ENCODE results near the gene MAD1L1. TPM values are rescaled to one million over a fixed set of nuclear protein-coding genes. Genes with fewer than 3 reads are reported as not detected.

Gene MAD1L1
- total RNA-seq, 1 experiment from 2014 or later: 38.5 TPM

DNA sequence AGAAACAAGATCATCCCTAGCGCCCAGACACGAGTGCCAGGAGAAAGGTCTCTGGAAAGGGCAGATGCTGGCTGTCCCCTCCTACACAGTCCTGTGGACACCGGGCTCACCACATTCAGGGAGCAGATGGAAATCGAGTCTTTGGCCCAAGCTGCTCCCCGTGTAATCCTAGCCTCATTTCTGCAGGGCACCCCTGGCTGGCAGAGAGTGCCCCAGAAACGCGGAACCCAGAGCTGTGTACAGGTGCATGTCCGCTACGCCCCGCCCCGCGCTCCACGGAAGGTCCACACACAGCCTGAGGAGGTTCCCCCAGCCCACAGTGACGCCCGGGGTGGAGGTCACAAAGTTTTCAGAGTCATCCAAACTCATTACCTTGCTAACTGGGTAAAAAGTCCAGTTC, 202.8 kb downstream of the MAD1L1 start:
- no peak overlapping the region for H3K27ac ChIP-seq (ENCODE audit: low read depth, low read length)
- TF ChIP-seq ELF1 (IDR thresholded peaks at IDR 0.05; ENCODE audit: borderline replicate concordance, low read depth): no peak
- no peaks in the 10 kb centered on the region for H3K27me3 ChIP-seq (ENCODE audit: insufficient read depth, low read length)
- ATAC-seq (no peak), DNase-seq (ENCODE audit: low read depth, low spot score) (no peak)
- H4K20me1 ChIP-seq (ENCODE audit: insufficient read depth): no peaks in the 10 kb centered on the region
- H2AFZ ChIP-seq (ENCODE audit: low read depth, low read length, poor library complexity, severe bottlenecking): no peak overlapping the region
- no peak overlapping the region for H3K4me3 ChIP-seq (replicated peaks in 1 of 2; ENCODE audit: low read depth in 1 of 2, low read length in 2 of 2)
- peaks cover 13 to 20% of the 10 kb centered on the region in 2 experiments; a peak in 3 of 4 replicates for H3K9me3 ChIP-seq (ENCODE audit: control insufficient read depth in 1 of 2, insufficient read depth in 1 of 2, low read depth in 1 of 2, low read length in 2 of 2)
- no peak overlapping the region for H3K9ac ChIP-seq (ENCODE audit: low read length)
- no peaks in the 10 kb centered on the region for H3K4me1 ChIP-seq (ENCODE audit: control insufficient read depth in 1 of 2, insufficient read depth in 2 of 2, low read length in 2 of 2)
- no peaks in the 10 kb centered on the region for H3K9me2 ChIP-seq (ENCODE audit: insufficient read depth)
- ChIA-PET RAD21 (ENCODE audit: low non-redundant PET in 1 of 2, low total read pairs in 2 of 2, uncharacterized antibody in 2 of 2, unreplicated experiment in 2 of 2) (no interaction called here), POLR2A (no interaction called here), CTCF (no interaction called here)
- no peaks in the 10 kb centered on the region; the same call in 1 of the 2 replicates for H3K79me2 ChIP-seq (ENCODE audit: insufficient read depth, low read length)
- H3K4me2 ChIP-seq (ENCODE audit: low read length): no peak overlapping the region
- intact Hi-C loops (cut with micrococcal nuclease): loop anchor here (10.0 kb wide), 1 partner anchor 45 kb away; no protein-coding TSS in a partner anchor
- H3K36me3 ChIP-seq (ENCODE audit: control insufficient read depth in 1 of 2, insufficient read depth in 2 of 2, low read length in 2 of 2): peaks cover 0 to 2% of the 10 kb centered on the region in 2 experiments; a peak in 1 of 4 replicates
- BruUV-seq (replicated peaks): no TSS peak

DNA sequence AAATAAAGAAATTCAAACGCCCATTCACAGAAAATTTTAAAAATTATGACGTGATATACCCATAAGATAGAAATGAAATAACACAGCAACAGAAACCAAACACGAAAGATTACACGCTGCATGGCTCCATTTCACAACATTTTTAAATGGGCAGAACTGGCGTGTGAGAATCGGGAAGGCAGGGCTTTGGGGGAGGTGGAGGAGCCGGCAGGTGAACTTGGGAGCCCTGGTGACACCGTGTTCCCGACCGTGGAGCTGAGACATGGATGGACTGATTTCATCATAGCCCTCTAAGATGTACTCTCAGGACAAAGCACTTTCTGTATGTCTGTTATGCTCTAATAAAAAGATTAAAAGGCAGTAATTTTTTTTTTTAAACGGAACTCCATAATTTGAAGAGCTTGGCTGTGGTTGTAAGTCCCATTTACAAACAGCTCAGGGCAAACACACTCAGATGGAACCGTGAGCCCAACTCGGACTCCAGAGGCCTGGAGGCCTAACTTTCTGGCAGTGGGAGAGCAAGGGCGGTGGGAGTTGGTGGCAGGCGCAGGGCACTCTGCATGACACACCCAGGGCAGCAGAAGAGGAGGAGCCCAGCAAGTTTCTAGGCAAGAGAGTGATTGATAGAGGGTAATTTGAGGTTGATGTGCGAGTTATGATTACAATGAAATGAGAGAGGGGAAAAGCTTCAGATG, 203.4 kb downstream of the MAD1L1 start:
- DNase-seq (ENCODE audit: low read depth, low spot score): no peak
- H3K4me3 ChIP-seq (replicated peaks in 1 of 2; ENCODE audit: low read depth in 1 of 2, low read length in 2 of 2): no peak overlapping the region
- H3K4me1 ChIP-seq (ENCODE audit: control insufficient read depth in 1 of 2, insufficient read depth in 2 of 2, low read length in 2 of 2): no peaks in the 10 kb centered on the region
- H3K36me3 ChIP-seq (ENCODE audit: control insufficient read depth in 1 of 2, insufficient read depth in 2 of 2, low read length in 2 of 2): peaks cover 0 to 5% of the 10 kb centered on the region in 2 experiments; a peak in 1 of 4 replicates
- no TSS peak for BruUV-seq (replicated peaks)
- no peaks in the 10 kb centered on the region for H3K9me2 ChIP-seq (ENCODE audit: insufficient read depth)
- H3K9ac ChIP-seq (ENCODE audit: low read length): no peak overlapping the region
- no peak for ATAC-seq
- H3K27ac ChIP-seq (ENCODE audit: low read depth, low read length): no peak overlapping the region
- ChIA-PET CTCF (no interaction called here), RAD21 (ENCODE audit: low non-redundant PET in 1 of 2, low total read pairs in 2 of 2, uncharacterized antibody in 2 of 2, unreplicated experiment in 2 of 2) (no interaction called here), POLR2A (no interaction called here)
- no peaks in the 10 kb centered on the region for H3K27me3 ChIP-seq (ENCODE audit: insufficient read depth, low read length)
- H3K9me3 ChIP-seq (ENCODE audit: control insufficient read depth in 1 of 2, insufficient read depth in 1 of 2, low read depth in 1 of 2, low read length in 2 of 2): peaks cover 13 to 26% of the 10 kb centered on the region in 2 experiments; a peak in 3 of 4 replicates
- no peak for TF ChIP-seq POLR2A (IDR thresholded peaks at IDR 0.05; ENCODE audit: borderline replicate concordance, extremely low read depth, insufficient read depth, insufficient read length)
- no peaks in the 10 kb centered on the region; the same call in 1 of the 2 replicates for H3K79me2 ChIP-seq (ENCODE audit: insufficient read depth, low read length)
- no peak overlapping the region for H2AFZ ChIP-seq (ENCODE audit: low read depth, low read length, poor library complexity, severe bottlenecking)
- intact Hi-C loops (cut with micrococcal nuclease): loop anchor here (10.0 kb wide), 1 partner anchor 45 kb away; no protein-coding TSS in a partner anchor
- no peaks in the 10 kb centered on the region for H4K20me1 ChIP-seq (ENCODE audit: insufficient read depth)
- H3K4me2 ChIP-seq (ENCODE audit: low read length): no peak overlapping the region
